Measurements from ENCODE around the gene SLC35E2B.

DNA sequence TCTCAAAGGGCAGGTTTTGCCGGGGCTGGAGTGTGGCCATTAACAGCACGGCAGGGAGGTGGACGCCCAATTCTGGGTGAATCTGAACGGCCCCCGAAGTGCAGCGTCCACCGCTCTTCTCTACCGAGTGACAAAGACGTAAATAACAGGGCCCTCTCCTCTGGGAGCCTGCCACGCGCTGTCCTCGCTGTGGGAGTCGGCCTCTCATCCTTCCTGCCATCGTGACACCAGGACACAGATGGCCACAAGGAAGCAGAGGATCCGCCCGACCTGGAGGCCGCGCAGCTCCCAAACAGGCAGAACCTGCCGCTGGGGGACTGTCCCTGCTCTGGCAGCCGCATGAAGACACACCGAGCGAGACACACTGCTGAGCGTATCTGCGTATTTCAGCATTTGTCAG lies 21.7 kb downstream of the SLC35E2B start:
- TF ChIP-seq, protein P1, sequence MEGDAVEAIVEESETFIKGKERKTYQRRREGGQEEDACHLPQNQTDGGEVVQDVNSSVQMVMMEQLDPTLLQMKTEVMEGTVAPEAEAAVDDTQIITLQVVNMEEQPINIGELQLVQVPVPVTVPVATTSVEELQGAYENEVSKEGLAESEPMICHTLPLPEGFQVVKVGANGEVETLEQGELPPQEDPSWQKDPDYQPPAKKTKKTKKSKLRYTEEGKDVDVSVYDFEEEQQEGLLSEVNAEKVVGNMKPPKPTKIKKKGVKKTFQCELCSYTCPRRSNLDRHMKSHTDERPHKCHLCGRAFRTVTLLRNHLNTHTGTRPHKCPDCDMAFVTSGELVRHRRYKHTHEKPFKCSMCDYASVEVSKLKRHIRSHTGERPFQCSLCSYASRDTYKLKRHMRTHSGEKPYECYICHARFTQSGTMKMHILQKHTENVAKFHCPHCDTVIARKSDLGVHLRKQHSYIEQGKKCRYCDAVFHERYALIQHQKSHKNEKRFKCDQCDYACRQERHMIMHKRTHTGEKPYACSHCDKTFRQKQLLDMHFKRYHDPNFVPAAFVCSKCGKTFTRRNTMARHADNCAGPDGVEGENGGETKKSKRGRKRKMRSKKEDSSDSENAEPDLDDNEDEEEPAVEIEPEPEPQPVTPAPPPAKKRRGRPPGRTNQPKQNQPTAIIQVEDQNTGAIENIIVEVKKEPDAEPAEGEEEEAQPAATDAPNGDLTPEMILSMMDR (IDR thresholded peaks at IDR 0.05): no peak
- no peak for TF ChIP-seq POLR2A (IDR thresholded peaks at IDR 0.05)

Data from body of pancreas (tissue), 4 donors.